Lower lobe of right lung (tissue), 2 donors: ENCODE measurements around the gene ZNF530. TPM values are rescaled to one million over a fixed set of nuclear protein-coding genes. Genes with fewer than 3 reads are reported as not detected.

ENCODE experiments used
- ATAC-seq, 2 donors: fragments of 200-7000 bp; cut with Tn5 transposase; one replicate each; pipeline ENCODE4 v1.9.1; 2020 to 2022; ENCODE audit warnings: mild to moderate bottlenecking in 2 of 2, moderate library complexity in 2 of 2
- DNase-seq: peaks from one replicate; pipeline ENCODE4 v3.0.0-alpha.2; 2020
- H3K27ac ChIP-seq: fragments of 200-600 bp; one replicate; pipeline ENCODE4 v1.8.0; 2022
- H3K27me3 ChIP-seq: fragments of 200-600 bp; one replicate; pipeline ENCODE4 v1.8.0; 2022; ENCODE audit warnings: low read depth
- H3K36me3 ChIP-seq: fragments of 200-600 bp; one replicate; pipeline ENCODE4 v1.8.0; 2022; ENCODE audit warnings: mild to moderate bottlenecking
- H3K4me1 ChIP-seq: fragments of 200-600 bp; one replicate; pipeline ENCODE4 v1.8.0; 2022
- H3K4me3 ChIP-seq: fragments of 200-600 bp; one replicate; pipeline ENCODE4 v1.8.0; 2022; ENCODE audit warnings: mild to moderate bottlenecking
- H3K9me3 ChIP-seq: fragments of 200-600 bp; one replicate; pipeline ENCODE4 v1.8.0; 2022
- intact Hi-C: fragments of 100-400 bp; cut with DNase I; formaldehyde crosslinking; loops from one replicate; pipeline ENCODE4 v1.11.0; 2022
- total RNA-seq: library from RNA; stranded (reverse); fragmentation: NEBNext Ultra II Directional; extraction: Animal tissue kit (Norgen Biotek cat#: 25700); gene quantifications from one replicate; pipeline ENCODE4 v1.2.1, GENCODE V29; 2021
- TF ChIP-seq, protein P1 (sequence below): fragments of 200-600 bp; IDR thresholded peaks from one replicate; pipeline ENCODE4 v1.8.0; 2022; ENCODE audit warnings: antibody characterized with exemption, mild to moderate bottlenecking
- donor health status: DM: no; HTN: yes; CAD: no; lungs with severe emphysema.

Gene ZNF530
- total RNA-seq, 1 donor from 2014 or later = 2.0 TPM

GRCh38 chr19:57651654-57651996 lies 51.9 kb downstream of the ZNF530 start:
- Histone ChIP-seq H3K27me3 (no peaks in the 10 kb centered on the region), H3K36me3 (no peaks in the 10 kb centered on the region), H3K4me3 (peak overlapping the region; percentile 2), H3K27ac (no peak overlapping the region), H3K4me1 (no peaks in the 10 kb centered on the region), H3K9me3 (peaks cover 10% of the 10 kb centered on the region)
- no peak for ATAC-seq
- TF ChIP-seq, protein P1, sequence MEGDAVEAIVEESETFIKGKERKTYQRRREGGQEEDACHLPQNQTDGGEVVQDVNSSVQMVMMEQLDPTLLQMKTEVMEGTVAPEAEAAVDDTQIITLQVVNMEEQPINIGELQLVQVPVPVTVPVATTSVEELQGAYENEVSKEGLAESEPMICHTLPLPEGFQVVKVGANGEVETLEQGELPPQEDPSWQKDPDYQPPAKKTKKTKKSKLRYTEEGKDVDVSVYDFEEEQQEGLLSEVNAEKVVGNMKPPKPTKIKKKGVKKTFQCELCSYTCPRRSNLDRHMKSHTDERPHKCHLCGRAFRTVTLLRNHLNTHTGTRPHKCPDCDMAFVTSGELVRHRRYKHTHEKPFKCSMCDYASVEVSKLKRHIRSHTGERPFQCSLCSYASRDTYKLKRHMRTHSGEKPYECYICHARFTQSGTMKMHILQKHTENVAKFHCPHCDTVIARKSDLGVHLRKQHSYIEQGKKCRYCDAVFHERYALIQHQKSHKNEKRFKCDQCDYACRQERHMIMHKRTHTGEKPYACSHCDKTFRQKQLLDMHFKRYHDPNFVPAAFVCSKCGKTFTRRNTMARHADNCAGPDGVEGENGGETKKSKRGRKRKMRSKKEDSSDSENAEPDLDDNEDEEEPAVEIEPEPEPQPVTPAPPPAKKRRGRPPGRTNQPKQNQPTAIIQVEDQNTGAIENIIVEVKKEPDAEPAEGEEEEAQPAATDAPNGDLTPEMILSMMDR = no peak
- intact Hi-C loops = no loop called here
- no peak for DNase-seq

- intact Hi-C loops = no loop called here
- no peaks in the 10 kb centered on the region for H3K4me1 ChIP-seq
- no peak overlapping the region for H3K27ac ChIP-seq
- DNase-seq (no peak), ATAC-seq (no peak)
- H3K4me3 ChIP-seq = no peak overlapping the region
- H3K9me3 ChIP-seq = peaks cover 5% of the 10 kb centered on the region
- TF ChIP-seq, protein P1 = no peak
- H3K36me3 ChIP-seq = no peaks in the 10 kb centered on the region
- no peaks in the 10 kb centered on the region for H3K27me3 ChIP-seq
These were observed 54.0 kb downstream of the ZNF530 start for GRCh38 chr19:57653689-57654088.

- TF ChIP-seq, protein P1 = no peak
- Histone ChIP-seq H3K36me3 (no peaks in the 10 kb centered on the region), H3K27me3 (no peaks in the 10 kb centered on the region), H3K4me1 (no peaks in the 10 kb centered on the region), H3K9me3 (peaks cover 5% of the 10 kb centered on the region), H3K4me3 (no peak overlapping the region), H3K27ac (no peak overlapping the region)
- no peak for DNase-seq
- intact Hi-C loops = no loop called here
- no peak for ATAC-seq
These were observed 55.8 kb downstream of the ZNF530 start for GRCh38 chr19:57655443-57655842.

- H3K4me3 ChIP-seq = no peak overlapping the region
- ATAC-seq (no peak), DNase-seq (no peak)
- no peak overlapping the region for H3K27ac ChIP-seq
- no peaks in the 10 kb centered on the region for H3K27me3 ChIP-seq
- TF ChIP-seq, protein P1 = no peak
- H3K4me1 ChIP-seq = no peaks in the 10 kb centered on the region
- H3K9me3 ChIP-seq = peaks cover 5% of the 10 kb centered on the region
- H3K36me3 ChIP-seq = no peaks in the 10 kb centered on the region
- intact Hi-C loops = no loop called here
These were observed 56.7 kb downstream of the ZNF530 start for GRCh38 chr19:57656346-57656745.

Other genes starting within 250 kb of the ZNF530 start
- 7.4 TPM for gene ZNF304, start 248.6 kb upstream of the ZNF530 start, total RNA-seq
- 6.9 TPM for gene TRAPPC2B, start 236.3 kb upstream of the ZNF530 start, total RNA-seq
- gene ZNF547, start 236.3 kb upstream of the ZNF530 start, total RNA-seq = 3.4 TPM
- 19.6 TPM for gene ZNF548, start 210.0 kb upstream of the ZNF530 start, total RNA-seq
- gene ZNF17, start 188.7 kb upstream of the ZNF530 start, total RNA-seq = 12.6 TPM
- gene ZNF749, start 164.6 kb upstream of the ZNF530 start, total RNA-seq = 6.7 TPM
- gene VN1R1, start 142.7 kb upstream of the ZNF530 start, total RNA-seq = 0.71 TPM
- 10.0 TPM for gene ZNF772, start 122.3 kb upstream of the ZNF530 start, total RNA-seq
- gene ZNF419, start 112.1 kb upstream of the ZNF530 start, total RNA-seq = 12.9 TPM
- 8.4 TPM for gene ZNF773, start 99.9 kb upstream of the ZNF530 start, total RNA-seq
- gene ZNF549, start 72.5 kb upstream of the ZNF530 start, total RNA-seq = 6.0 TPM
- gene ZNF550, start 40.0 kb upstream of the ZNF530 start, total RNA-seq = 8.8 TPM
- gene ZNF416, start 21.0 kb upstream of the ZNF530 start, total RNA-seq = 5.4 TPM
- 2.9 TPM for gene ZIK1, start 15.7 kb upstream of the ZNF530 start, total RNA-seq
- 17.4 TPM for gene ZNF134, start 14.4 kb downstream of the ZNF530 start, total RNA-seq
- 12.4 TPM for gene ZNF211, start 33.3 kb downstream of the ZNF530 start, total RNA-seq
- 0.24 TPM for gene ZSCAN4, start 69.0 kb downstream of the ZNF530 start, total RNA-seq
- 3.9 TPM for gene ZNF551, start 82.1 kb downstream of the ZNF530 start, total RNA-seq
- 2.5 TPM for gene ZNF154, start 109.3 kb downstream of the ZNF530 start, total RNA-seq
- gene ZNF671, start 127.7 kb downstream of the ZNF530 start, total RNA-seq = 7.3 TPM
- gene ZNF776, start 146.9 kb downstream of the ZNF530 start, total RNA-seq = 16.2 TPM
- gene ZNF586, start 169.8 kb downstream of the ZNF530 start, total RNA-seq = 21.8 TPM
- 20.0 TPM for gene ZNF552, start 215.0 kb downstream of the ZNF530 start, total RNA-seq
- 12.5 TPM for gene ZNF587B, start 230.4 kb downstream of the ZNF530 start, total RNA-seq
- 25.6 TPM for gene ZNF587, start 250.0 kb downstream of the ZNF530 start, total RNA-seq